GM21825 (cell line): ENCODE results near the gene OR2AG1.

ENCODE experiments used
- ATAC-seq: cut with Tn5 transposase; IDR thresholded peaks from one replicate; pipeline ENCODE4 v1.9.1; 2021; ENCODE audit warnings: mild to moderate bottlenecking, moderate library complexity; ENCODE audit not compliant: unreplicated experiment

Gene OR2AG1

GRCh38 chr11:6782720-6783119 lies at the start of gene OR2AG1:
OR2AG1 (plus strand) TSS chr11:6783020; CDS start chr11:6785038, 2,018 bp downstream.
- no peak for ATAC-seq

GRCh38 chr11:6733326-6734275 lies 49.2 kb upstream of the OR2AG1 start:
- ATAC-seq: no peak

GRCh38 chr11:6734616-6735015 lies 48.2 kb upstream of the OR2AG1 start:
- ATAC-seq: no peak

GRCh38 chr11:6735306-6735705 lies 47.5 kb upstream of the OR2AG1 start:
- no peak for ATAC-seq

GRCh38 chr11:6736495-6737121 lies 46.2 kb upstream of the OR2AG1 start:
- no peak for ATAC-seq

- ATAC-seq: peak; percentile 78
Measured at GRCh38 chr11:6737872-6738466, 44.9 kb upstream of the OR2AG1 start.

GRCh38 chr11:6738590-6738989 lies 44.2 kb upstream of the OR2AG1 start:
- no peak for ATAC-seq

- ATAC-seq: no peak
Measured at GRCh38 chr11:6742260-6742659, 40.6 kb upstream of the OR2AG1 start.

GRCh38 chr11:6745018-6745417 lies 37.8 kb upstream of the OR2AG1 start:
- no peak for ATAC-seq

GRCh38 chr11:6745465-6746015 lies 37.3 kb upstream of the OR2AG1 start:
- ATAC-seq: peak; percentile 56

- peak; percentile 81 for ATAC-seq
Measured at GRCh38 chr11:6746086-6746618, 36.7 kb upstream of the OR2AG1 start.

GRCh38 chr11:6746626-6747025 lies 36.2 kb upstream of the OR2AG1 start:
- ATAC-seq: no peak

- ATAC-seq: no peak
Measured at GRCh38 chr11:6747097-6747668, 35.6 kb upstream of the OR2AG1 start.

- no peak for ATAC-seq
Measured at GRCh38 chr11:6755303-6755952, 27.4 kb upstream of the OR2AG1 start.

- ATAC-seq: no peak
Measured at GRCh38 chr11:6755953-6756347, 26.9 kb upstream of the OR2AG1 start.

- ATAC-seq: peak; percentile 77
Measured at GRCh38 chr11:6757373-6757967, 25.4 kb upstream of the OR2AG1 start.

- peak; percentile 94 for ATAC-seq
Measured at GRCh38 chr11:6771926-6772893, 10.6 kb upstream of the OR2AG1 start, which contains the start of gene OR2AG2. OR2AG2 (minus strand) TSS chr11:6771976; CDS start chr11:6768957, 3,019 bp downstream.

- ATAC-seq: no peak
Measured at GRCh38 chr11:6778518-6778917, 4.3 kb upstream of the OR2AG1 start.

GRCh38 chr11:6780829-6781228 lies 2.0 kb upstream of the OR2AG1 start:
- no peak for ATAC-seq
